ENCODE data around the gene ZNF500.

DNA sequence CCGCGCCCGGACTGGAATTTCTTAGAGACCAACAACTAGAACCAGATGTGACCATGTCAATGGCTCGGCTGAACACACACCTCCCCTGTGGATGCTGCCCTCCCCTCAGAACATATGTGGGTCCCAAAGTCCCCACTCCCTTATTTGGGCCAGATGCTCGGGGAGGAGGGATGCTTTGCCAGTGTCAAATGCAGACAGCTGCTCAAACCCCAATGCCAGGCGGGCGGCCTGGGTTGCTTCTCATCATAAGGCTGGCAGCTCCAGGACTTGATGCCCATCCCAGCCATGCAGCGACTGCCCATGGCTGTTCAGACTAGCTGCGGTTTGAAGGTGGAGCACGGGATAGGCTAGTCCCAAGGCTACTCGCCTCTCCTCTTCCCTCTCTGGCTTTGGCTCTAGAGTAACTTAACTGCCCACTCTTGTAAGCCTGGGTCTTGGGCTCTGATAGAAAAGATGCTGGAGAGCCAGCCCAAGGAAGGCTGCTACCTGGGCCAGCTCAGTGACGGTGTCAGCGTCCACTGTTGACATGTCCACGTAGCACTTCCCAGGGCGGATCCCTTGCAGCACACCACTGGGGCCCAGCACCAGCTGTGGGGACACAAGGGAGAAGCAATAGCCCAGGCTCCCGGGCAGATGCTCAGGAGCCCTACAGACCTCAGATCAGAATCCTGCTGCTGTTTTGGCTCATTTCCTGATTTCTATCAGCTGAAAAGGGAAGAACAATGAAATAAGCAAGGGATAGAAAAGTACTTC lies 46.5 kb upstream of the ZNF500 start:
- TF ChIP-seq EZH2 (IDR thresholded peaks at IDR 0.05; ENCODE audit: low read length, unreplicated experiment) = no peak
- no peak for TF ChIP-seq CTCF (conservative IDR thresholded peaks at IDR 0.05; ENCODE audit: low read depth, low read length)
- no peak for TF ChIP-seq EZH2phosphoT487 (IDR thresholded peaks at IDR 0.05; ENCODE audit: borderline replicate concordance, low read length)
